Measurements from ENCODE around the gene FUOM.

DNA sequence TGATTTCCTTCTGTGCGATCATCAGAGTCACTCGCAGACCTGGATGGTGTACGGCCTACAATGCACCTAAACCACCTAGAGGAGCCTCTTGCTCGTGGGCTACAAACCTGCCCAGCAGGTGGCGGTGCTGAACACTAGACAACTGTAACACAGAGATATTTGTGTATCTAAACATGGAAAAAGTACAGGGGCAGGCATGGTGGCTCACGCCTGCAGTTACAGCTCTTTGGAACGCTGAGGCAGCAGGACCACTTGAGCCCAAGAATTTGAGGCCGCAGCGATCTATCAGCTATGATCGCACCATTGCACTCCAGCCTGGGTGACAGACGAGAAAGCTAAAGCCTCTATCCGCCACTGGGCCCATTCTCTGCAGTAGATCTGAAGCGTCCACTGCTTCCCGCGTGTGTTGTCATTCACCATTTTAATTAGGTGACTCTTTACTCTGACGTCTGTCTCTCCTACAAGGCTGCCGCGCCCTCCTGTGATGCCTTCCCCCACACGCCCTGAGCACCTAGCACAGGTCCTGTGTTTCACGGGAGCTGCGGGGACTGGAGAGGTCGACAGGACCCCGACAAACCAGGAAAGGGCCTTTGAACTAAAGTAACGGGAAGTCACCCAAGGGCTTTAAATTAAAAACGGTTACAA lies 49.9 kb downstream of the FUOM start:
- no peak for TF ChIP-seq GABPA (IDR thresholded peaks at IDR 0.05; ENCODE audit: borderline replicate concordance, insufficient read depth, low read length)
- TF ChIP-seq KDM1A (IDR thresholded peaks at IDR 0.05; ENCODE audit: borderline replicate concordance, low read length) = no peak
- no peak for TF ChIP-seq RFX5 (IDR thresholded peaks at IDR 0.05; ENCODE audit: borderline replicate concordance, low read depth, low read length)
- TF ChIP-seq, protein P1, sequence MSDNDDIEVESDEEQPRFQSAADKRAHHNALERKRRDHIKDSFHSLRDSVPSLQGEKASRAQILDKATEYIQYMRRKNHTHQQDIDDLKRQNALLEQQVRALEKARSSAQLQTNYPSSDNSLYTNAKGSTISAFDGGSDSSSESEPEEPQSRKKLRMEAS (IDR thresholded peaks at IDR 0.05) = no peak
- no peak for TF ChIP-seq ZNF274 (IDR thresholded peaks at IDR 0.05; ENCODE audit: borderline replicate concordance, extremely low read depth, low read length)
- TF ChIP-seq, protein P2, sequence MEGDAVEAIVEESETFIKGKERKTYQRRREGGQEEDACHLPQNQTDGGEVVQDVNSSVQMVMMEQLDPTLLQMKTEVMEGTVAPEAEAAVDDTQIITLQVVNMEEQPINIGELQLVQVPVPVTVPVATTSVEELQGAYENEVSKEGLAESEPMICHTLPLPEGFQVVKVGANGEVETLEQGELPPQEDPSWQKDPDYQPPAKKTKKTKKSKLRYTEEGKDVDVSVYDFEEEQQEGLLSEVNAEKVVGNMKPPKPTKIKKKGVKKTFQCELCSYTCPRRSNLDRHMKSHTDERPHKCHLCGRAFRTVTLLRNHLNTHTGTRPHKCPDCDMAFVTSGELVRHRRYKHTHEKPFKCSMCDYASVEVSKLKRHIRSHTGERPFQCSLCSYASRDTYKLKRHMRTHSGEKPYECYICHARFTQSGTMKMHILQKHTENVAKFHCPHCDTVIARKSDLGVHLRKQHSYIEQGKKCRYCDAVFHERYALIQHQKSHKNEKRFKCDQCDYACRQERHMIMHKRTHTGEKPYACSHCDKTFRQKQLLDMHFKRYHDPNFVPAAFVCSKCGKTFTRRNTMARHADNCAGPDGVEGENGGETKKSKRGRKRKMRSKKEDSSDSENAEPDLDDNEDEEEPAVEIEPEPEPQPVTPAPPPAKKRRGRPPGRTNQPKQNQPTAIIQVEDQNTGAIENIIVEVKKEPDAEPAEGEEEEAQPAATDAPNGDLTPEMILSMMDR (IDR thresholded peaks at IDR 0.05; ENCODE audit: control extremely low read depth in 1 of 3, insufficient read depth in 1 of 3, low read depth in 1 of 3, low read length in 3 of 3) = peak; percentile 72 to 74 (median 73)
- TF ChIP-seq YY1 (IDR thresholded peaks at IDR 0.05; ENCODE audit: low read depth, low read length) = no peak
- TF ChIP-seq, protein P3, sequence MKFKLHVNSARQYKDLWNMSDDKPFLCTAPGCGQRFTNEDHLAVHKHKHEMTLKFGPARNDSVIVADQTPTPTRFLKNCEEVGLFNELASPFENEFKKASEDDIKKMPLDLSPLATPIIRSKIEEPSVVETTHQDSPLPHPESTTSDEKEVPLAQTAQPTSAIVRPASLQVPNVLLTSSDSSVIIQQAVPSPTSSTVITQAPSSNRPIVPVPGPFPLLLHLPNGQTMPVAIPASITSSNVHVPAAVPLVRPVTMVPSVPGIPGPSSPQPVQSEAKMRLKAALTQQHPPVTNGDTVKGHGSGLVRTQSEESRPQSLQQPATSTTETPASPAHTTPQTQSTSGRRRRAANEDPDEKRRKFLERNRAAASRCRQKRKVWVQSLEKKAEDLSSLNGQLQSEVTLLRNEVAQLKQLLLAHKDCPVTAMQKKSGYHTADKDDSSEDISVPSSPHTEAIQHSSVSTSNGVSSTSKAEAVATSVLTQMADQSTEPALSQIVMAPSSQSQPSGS (IDR thresholded peaks at IDR 0.05; ENCODE audit: low read length) = no peak
- no peak for TF ChIP-seq TAF1 (IDR thresholded peaks at IDR 0.05; ENCODE audit: low read depth, low read length)
- no peak for TF ChIP-seq CBX8 (IDR thresholded peaks at IDR 0.05; ENCODE audit: borderline replicate concordance, low read depth, low read length)
- no peak for TF ChIP-seq SIRT6 (IDR thresholded peaks at IDR 0.05; ENCODE audit: low read length)
- no peak for TF ChIP-seq SRF (IDR thresholded peaks at IDR 0.05; ENCODE audit: low read depth, low read length)
